Measurements from ENCODE around the gene TMX2. TPM values are rescaled to one million over a fixed set of nuclear protein-coding genes. Genes with fewer than 3 reads are reported as not detected.
"Not testable (repeated sequence)": the region's sequence is repeated elsewhere in the genome, so short reads cannot be mapped to it uniquely, and the experiment has no call there.

The TMX2 gene
- polyA plus RNA-seq, 1 experiment, result 91.7 TPM

- CTCF ChIA-PET, result no interaction called here
- no peak overlapping the region for H3K27ac ChIP-seq (ENCODE audit: low read depth, low read length)
- TF ChIP-seq CTCF (IDR thresholded peaks at IDR 0.05; ENCODE audit: low read depth, low read length), result no peak
- no peak for DNase-seq (ENCODE audit: low read depth, low spot score)
- no peaks in the 10 kb centered on the region for H3K9me3 ChIP-seq (ENCODE audit: control insufficient read depth, insufficient read depth, low read length)
- POLR2A ChIA-PET, result no interaction called here
- H3K27me3 ChIP-seq (ENCODE audit: control insufficient read depth, insufficient read depth, low read length), result no peaks in the 10 kb centered on the region
- no peak overlapping the region for H3K4me3 ChIP-seq (ENCODE audit: low read depth, low read length)
Measured at GRCh38 chr11:57699813-57700212, 12.6 kb upstream of the TMX2 start.

GRCh38 chr11:57700425-57700824 is 12.0 kb upstream of the TMX2 start:
- POLR2A ChIA-PET, result no interaction called here
- CTCF ChIA-PET, result no interaction called here

GRCh38 chr11:57703341-57703740 is 9.1 kb upstream of the TMX2 start:
- TF ChIP-seq CTCF (IDR thresholded peaks at IDR 0.05; ENCODE audit: low read depth, low read length), result no peak
- CTCF ChIA-PET, result interaction anchor here (0.6 to 2.5 kb wide), 3 partner anchors 59 to 820 kb away, joined by 5 to 13 read pairs (median 7); no protein-coding TSS in a partner anchor
- Histone ChIP-seq H3K4me3 (ENCODE audit: low read depth, low read length) (no peak overlapping the region), H3K9me3 (ENCODE audit: control insufficient read depth, insufficient read depth, low read length) (no peaks in the 10 kb centered on the region), H3K27me3 (ENCODE audit: control insufficient read depth, insufficient read depth, low read length) (no peaks in the 10 kb centered on the region), H3K27ac (ENCODE audit: low read depth, low read length) (no peak overlapping the region)
- POLR2A ChIA-PET, result interaction anchor here (0.7 kb wide), 1 partner anchor 9 kb away, joined by 3 read pairs; the partner anchor contains the start of gene TMX2
- DNase-seq (ENCODE audit: low read depth, low spot score), result no peak

More at GRCh38 chr11:57700425-57700824, 12.0 kb upstream of the TMX2 start:
- DNase-seq (ENCODE audit: low read depth, low spot score), result no peak
- TF ChIP-seq CTCF (IDR thresholded peaks at IDR 0.05; ENCODE audit: low read depth, low read length), result no peak
- Histone ChIP-seq H3K9me3 (ENCODE audit: control insufficient read depth, insufficient read depth, low read length) (no peaks in the 10 kb centered on the region), H3K27ac (ENCODE audit: low read depth, low read length) (no peak overlapping the region), H3K4me3 (ENCODE audit: low read depth, low read length) (no peak overlapping the region), H3K27me3 (ENCODE audit: control insufficient read depth, insufficient read depth, low read length) (no peaks in the 10 kb centered on the region)

- ChIA-PET POLR2A (no interaction called here), CTCF (interaction anchor here (1.4 kb wide), 1 partner anchor 36 kb away, joined by 6 read pairs; no protein-coding TSS in a partner anchor)
- no peak for DNase-seq (ENCODE audit: low read depth, low spot score)
- no peak for TF ChIP-seq CTCF (IDR thresholded peaks at IDR 0.05; ENCODE audit: low read depth, low read length)
- H3K27ac ChIP-seq (ENCODE audit: low read depth, low read length), result no peak overlapping the region
- H3K27me3 ChIP-seq (ENCODE audit: control insufficient read depth, insufficient read depth, low read length), result no peaks in the 10 kb centered on the region
- H3K4me3 ChIP-seq (ENCODE audit: low read depth, low read length), result no peak overlapping the region
- no peaks in the 10 kb centered on the region for H3K9me3 ChIP-seq (ENCODE audit: control insufficient read depth, insufficient read depth, low read length)
Measured at GRCh38 chr11:57704932-57705331, 7.5 kb upstream of the TMX2 start.

GRCh38 chr11:57705432-57705831 is 7.0 kb upstream of the TMX2 start:
- DNase-seq (ENCODE audit: low read depth, low spot score); H3K27me3 ChIP-seq (ENCODE audit: control insufficient read depth, insufficient read depth, low read length); H3K27ac ChIP-seq (ENCODE audit: low read depth, low read length); H3K4me3 ChIP-seq (ENCODE audit: low read depth, low read length); POLR2A ChIA-PET; H3K9me3 ChIP-seq (ENCODE audit: control insufficient read depth, insufficient read depth, low read length): not testable (repeated sequence)
- CTCF ChIA-PET, result interaction anchor here (1.4 kb wide), 1 partner anchor 37 kb away, joined by 6 read pairs; no protein-coding TSS in a partner anchor

Data from AG04450 (cell line).